Ectodermal cell (in vitro differentiated cells): ENCODE results near the gene FSIP1.

Experiments
- H3K27ac ChIP-seq: 2 replicates; pipeline ENCODE4 v1.7.0; 2013; ENCODE audit warnings: mild to moderate bottlenecking, low read depth, low read length; ENCODE audit not compliant: insufficient read depth, poor library complexity, severe bottlenecking
- H3K27me3 ChIP-seq: 2 replicates; pipeline ENCODE4 v1.7.0; 2013; ENCODE audit warnings: mild to moderate bottlenecking, low read length; ENCODE audit not compliant: insufficient read depth, control insufficient read depth, poor library complexity, severe bottlenecking
- H3K36me3 ChIP-seq: one replicate; pipeline ENCODE4 v1.7.0; 2013; ENCODE audit warnings: low read length; ENCODE audit not compliant: control insufficient read depth, insufficient read depth
- H3K4me1 ChIP-seq: one replicate; pipeline ENCODE4 v1.7.0; 2013; ENCODE audit warnings: low read length; ENCODE audit not compliant: control insufficient read depth, insufficient read depth
- H3K4me3 ChIP-seq: 2 replicates; pipeline ENCODE4 v1.7.0; 2013; ENCODE audit warnings: low read depth, low read length, control low read depth; ENCODE audit not compliant: insufficient read depth
- H3K9me3 ChIP-seq: 2 replicates; pipeline ENCODE4 v1.7.0; 2013; ENCODE audit warnings: mild to moderate bottlenecking, low read length, moderate library complexity; ENCODE audit not compliant: control insufficient read depth
- WGBS, 2 experiments: methylation state at CpG; one replicate each; pipeline ENCODE4 v1.1.7; 2013; ENCODE audit warnings: missing lambda C conversion rate in 2 of 2; 5-methylcytosine and 5-hydroxymethylcytosine counted together

Gene FSIP1

GRCh38 chr15:39657668-39658067 lies 125.0 kb downstream of the FSIP1 start:
- no peaks in the 10 kb centered on the region for H3K36me3 ChIP-seq
- H3K27me3 ChIP-seq = no peaks in the 10 kb centered on the region
- no peak overlapping the region for H3K27ac ChIP-seq
- H3K9me3 ChIP-seq = no peaks in the 10 kb centered on the region
- WGBS, 2 experiments = 91 to 100% methylated on average over 2 to 3 of the region's 3 CpGs
- H3K4me1 ChIP-seq = no peaks in the 10 kb centered on the region
- H3K4me3 ChIP-seq = no peak overlapping the region

- no peaks in the 10 kb centered on the region for H3K27me3 ChIP-seq
- no peaks in the 10 kb centered on the region for H3K36me3 ChIP-seq
- 86% methylated on average over 1 of the region's 1 CpG; no CpG with 5 or more reads in 1 of the 2 experiments for WGBS, 2 experiments
- H3K27ac ChIP-seq = no peak overlapping the region
- no peak overlapping the region for H3K4me3 ChIP-seq
- no peaks in the 10 kb centered on the region for H3K9me3 ChIP-seq
- H3K4me1 ChIP-seq = no peaks in the 10 kb centered on the region
These were observed 125.5 kb downstream of the FSIP1 start for GRCh38 chr15:39657181-39657580.

- H3K9me3 ChIP-seq = no peaks in the 10 kb centered on the region
- no peaks in the 10 kb centered on the region for H3K27me3 ChIP-seq
- no peak overlapping the region for H3K4me3 ChIP-seq
- no peaks in the 10 kb centered on the region for H3K36me3 ChIP-seq
- WGBS, 2 experiments = 94 to 98% methylated on average over 2 to 4 of the region's 4 CpGs
- H3K4me1 ChIP-seq = no peaks in the 10 kb centered on the region
- H3K27ac ChIP-seq = no peak overlapping the region
These were observed 128.3 kb downstream of the FSIP1 start for GRCh38 chr15:39654304-39654703.

- Histone ChIP-seq H3K9me3 (no peaks in the 10 kb centered on the region), H3K27ac (no peak overlapping the region)
- 83% methylated on average over 1 of the region's 1 CpG; no CpG with 5 or more reads in 1 of the 2 experiments for WGBS, 2 experiments
These were observed 130.8 kb downstream of the FSIP1 start for GRCh38 chr15:39651881-39652280.

GRCh38 chr15:39651295-39651694 lies 131.3 kb downstream of the FSIP1 start:
- Histone ChIP-seq H3K27ac (no peak overlapping the region), H3K27me3 (no peaks in the 10 kb centered on the region), H3K4me1 (no peaks in the 10 kb centered on the region), H3K4me3 (no peak overlapping the region), H3K36me3 (no peaks in the 10 kb centered on the region), H3K9me3 (no peaks in the 10 kb centered on the region)
- WGBS, 2 experiments = 100% methylated on average over 1 of the region's 1 CpG; no CpG with 5 or more reads in 1 of the 2 experiments

More at GRCh38 chr15:39651881-39652280, 130.8 kb downstream of the FSIP1 start:
- Histone ChIP-seq H3K27me3 (no peaks in the 10 kb centered on the region), H3K4me1 (no peaks in the 10 kb centered on the region), H3K36me3 (no peaks in the 10 kb centered on the region), H3K4me3 (no peak overlapping the region)

GRCh38 chr15:39649757-39650156 lies 132.9 kb downstream of the FSIP1 start:
- Histone ChIP-seq H3K9me3 (no peaks in the 10 kb centered on the region), H3K27me3 (no peaks in the 10 kb centered on the region), H3K4me3 (no peak overlapping the region), H3K27ac (no peak overlapping the region), H3K36me3 (no peaks in the 10 kb centered on the region), H3K4me1 (no peaks in the 10 kb centered on the region)
- 84 to 85% methylated on average over 6 of the region's 6 CpGs for WGBS, 2 experiments

GRCh38 chr15:39646425-39646824 lies 136.2 kb downstream of the FSIP1 start:
- 96 to 97% methylated on average over 3 to 5 of the region's 5 CpGs for WGBS, 2 experiments
- H3K4me3 ChIP-seq = no peak overlapping the region
- H3K4me1 ChIP-seq = peaks cover 20% of the 10 kb centered on the region

GRCh38 chr15:39645976-39646257 lies 136.7 kb downstream of the FSIP1 start:
- Histone ChIP-seq H3K4me1 (peaks cover 20% of the 10 kb centered on the region), H3K27ac (no peak overlapping the region), H3K4me3 (no peak overlapping the region), H3K36me3 (no peaks in the 10 kb centered on the region), H3K9me3 (no peaks in the 10 kb centered on the region), H3K27me3 (no peaks in the 10 kb centered on the region)
- 85 to 88% methylated on average over 2 of the region's 2 CpGs for WGBS, 2 experiments

More at GRCh38 chr15:39646425-39646824, 136.2 kb downstream of the FSIP1 start:
- H3K27me3 ChIP-seq = no peaks in the 10 kb centered on the region
- H3K9me3 ChIP-seq = no peaks in the 10 kb centered on the region
- H3K36me3 ChIP-seq = no peaks in the 10 kb centered on the region
- H3K27ac ChIP-seq = no peak overlapping the region

GRCh38 chr15:39645138-39645975 lies 137.3 kb downstream of the FSIP1 start:
- Histone ChIP-seq H3K27me3 (no peaks in the 10 kb centered on the region), H3K4me1 (peaks cover 20% of the 10 kb centered on the region), H3K9me3 (no peaks in the 10 kb centered on the region), H3K4me3 (no peak overlapping the region), H3K27ac (no peak overlapping the region), H3K36me3 (no peaks in the 10 kb centered on the region)
- 91% methylated on average over 20 of the region's 20 CpGs for WGBS, 2 experiments

- Histone ChIP-seq H3K36me3 (no peaks in the 10 kb centered on the region), H3K27me3 (no peaks in the 10 kb centered on the region), H3K4me1 (peaks cover 20% of the 10 kb centered on the region), H3K9me3 (no peaks in the 10 kb centered on the region), H3K4me3 (no peak overlapping the region), H3K27ac (no peak overlapping the region)
- WGBS, 2 experiments = 87 to 90% methylated on average over 13 of the region's 13 CpGs
These were observed 138.5 kb downstream of the FSIP1 start for GRCh38 chr15:39644136-39644535.
